ENCODE results near the gene CADM1. TPM values are rescaled to one million over a fixed set of nuclear protein-coding genes. Genes with fewer than 3 reads are reported as not detected.

CADM1 gene
- total and polyA plus RNA-seq, 2 experiments from 2014 or later, result 16.5 to 18.0 TPM

- TF ChIP-seq CTCF (conservative IDR thresholded peaks at IDR 0.05; ENCODE audit: low read depth in 2 of 2), result no peak
These were observed 34.9 kb downstream of the CADM1 start (continued) for GRCh38 chr11:115469361-115469760.

- H3K79me2 ChIP-seq (replicated peaks; ENCODE audit: insufficient read depth), result no peaks in the 10 kb centered on the region
- H3K4me1 ChIP-seq (ENCODE audit: insufficient read depth), result peaks cover 27% of the 10 kb centered on the region
- ATAC-seq, result no peak
- H3K36me3 ChIP-seq (ENCODE audit: insufficient read depth), result no peaks in the 10 kb centered on the region
- TF ChIP-seq EZH2phosphoT487 (IDR thresholded peaks at IDR 0.05; ENCODE audit: unreplicated experiment) (no peak), NANOG (IDR thresholded peaks at IDR 0.05; ENCODE audit: borderline replicate concordance) (no peak), ZNF331 (CRISPR knock-in tag; IDR thresholded peaks at IDR 0.05; ENCODE audit: low read depth) (no peak), CREB1 (CRISPR knock-in tag; IDR thresholded peaks at IDR 0.05; ENCODE audit: low read depth) (no peak), STAT1 (IDR thresholded peaks at IDR 0.05; ENCODE audit: unreplicated experiment) (no peak)
- H4K20me1 ChIP-seq (replicated peaks; ENCODE audit: insufficient read depth), result no peaks in the 10 kb centered on the region
- Mint-ChIP-seq H3K36me3 (ENCODE audit: low read depth) (no peaks in the 10 kb centered on the region), H3K9me3 (no peaks in the 10 kb centered on the region), H3K4me1 (peaks cover 28% of the 10 kb centered on the region), H3K27ac (no peak overlapping the region), H3K4me3 (no peak overlapping the region), H3K27me3 (ENCODE audit: insufficient read depth, low read depth, poor library complexity) (no peaks in the 10 kb centered on the region)
- no peak overlapping the region for H2AFZ ChIP-seq
- H3F3A ChIP-seq (replicated peaks; ENCODE audit: low read depth), result no peaks in the 10 kb centered on the region
- DNase-seq (ENCODE audit: low spot score), result no peak
- no peak overlapping the region for H3K4me2 ChIP-seq
- H3K27me3 ChIP-seq (ENCODE audit: insufficient read depth), result no peaks in the 10 kb centered on the region
- no peak overlapping the region for H3K4me3 ChIP-seq
- H3K9me2 ChIP-seq (ENCODE audit: insufficient read depth), result no peaks in the 10 kb centered on the region
- no peak overlapping the region for H3K27ac ChIP-seq (ENCODE audit: low read depth)
These were observed 38.1 kb downstream of the CADM1 start for GRCh38 chr11:115466122-115466521.

GRCh38 chr11:115464269-115464668, 39.9 kb downstream of the CADM1 start:
- no peaks in the 10 kb centered on the region for H3K36me3 ChIP-seq (ENCODE audit: insufficient read depth)
- Mint-ChIP-seq H3K4me1 (peaks cover 34% of the 10 kb centered on the region), H3K27ac (no peak overlapping the region), H3K9me3 (no peaks in the 10 kb centered on the region), H3K4me3 (no peak overlapping the region), H3K27me3 (ENCODE audit: insufficient read depth, low read depth, poor library complexity) (no peaks in the 10 kb centered on the region), H3K36me3 (ENCODE audit: low read depth) (no peaks in the 10 kb centered on the region)
- DNase-seq (ENCODE audit: low spot score) (no peak), ATAC-seq (no peak)
- no peak overlapping the region for H3K4me3 ChIP-seq
- no peaks in the 10 kb centered on the region for H3F3A ChIP-seq (replicated peaks; ENCODE audit: low read depth)
- peak overlapping the region; percentile 5; the same call in 1 of the 2 replicates for H3K4me2 ChIP-seq
- no peaks in the 10 kb centered on the region for H3K27me3 ChIP-seq (ENCODE audit: insufficient read depth)
- no peaks in the 10 kb centered on the region for H4K20me1 ChIP-seq (replicated peaks; ENCODE audit: insufficient read depth)
- peaks cover 32% of the 10 kb centered on the region for H3K4me1 ChIP-seq (ENCODE audit: insufficient read depth)
- no peaks in the 10 kb centered on the region for H3K9me2 ChIP-seq (ENCODE audit: insufficient read depth)
- TF ChIP-seq NANOG (IDR thresholded peaks at IDR 0.05; ENCODE audit: borderline replicate concordance), result no peak
- TF ChIP-seq CTCF (conservative IDR thresholded peaks at IDR 0.05; ENCODE audit: low read depth in 2 of 2), result no peak
- TF ChIP-seq ZNF462 (CRISPR knock-in tag; IDR thresholded peaks at IDR 0.05), result no peak
- TF ChIP-seq JUNB (IDR thresholded peaks at IDR 0.05; ENCODE audit: unreplicated experiment), result no peak
- TF ChIP-seq CREB1 (CRISPR knock-in tag; IDR thresholded peaks at IDR 0.05; ENCODE audit: low read depth), result no peak
- no peak for TF ChIP-seq EZH2 (IDR thresholded peaks at IDR 0.05; ENCODE audit: low read depth, unreplicated experiment)
- no peak for TF ChIP-seq POLR2AphosphoS5 (IDR thresholded peaks at IDR 0.05; ENCODE audit: low read depth)
- no peak overlapping the region for H2AFZ ChIP-seq
- H3K27ac ChIP-seq (ENCODE audit: low read depth), result no peak overlapping the region
- no peaks in the 10 kb centered on the region for H3K79me2 ChIP-seq (replicated peaks; ENCODE audit: insufficient read depth)
